A673 (cell line): ENCODE data around the gene MET.

Experiments
- CTCF ChIP-seq: fragments of 300-800, 200-600 bp; sonication (generic); conservative IDR thresholded peaks from 2 replicates; pipeline ENCODE4 v1.5.1; 2017; ENCODE audit warnings: low read depth, mild to moderate bottlenecking, antibody characterized with exemption, low read length, moderate library complexity, mixed read lengths
- EZH2 ChIP-seq: fragments of 200-600 bp; sonication (generic); IDR thresholded peaks from 2 replicates; pipeline ENCODE4 v1.6.1; 2017; ENCODE audit warnings: borderline replicate concordance, low read depth, mild to moderate bottlenecking, mixed read lengths, antibody characterized with exemption, low read length; ENCODE audit not compliant: poor library complexity, severe bottlenecking

- TF ChIP-seq EZH2 (no peak), CTCF (no peak)
Observed at GRCh38 chr7:116630357-116630756, 41.6 kb upstream of the MET start.
